HTR-8/SVneo (cell line): Measurements from ENCODE around the gene PITPNB.

Experiments used
- DNase-seq: peaks from one replicate; pipeline ENCODE4 v3.0.0; 2011; ENCODE audit warnings: low spot score, mixed read lengths; ENCODE audit not compliant: insufficient read length
- FAIRE-seq: peaks from 2 replicates; lab custom pipeline; 2011; peaks lifted over from hg19 to GRCh38; lab: Jason Lieb, UNC

Gene PITPNB

GRCh38 chr22:27919222-27919941 is at the start of gene PITPNB:
TSS of gene PITPNB (minus strand) at chr22:27919256. CDS start at chr22:27919191, 65 bp downstream.
- peak; percentile 98 for FAIRE-seq
- DNase-seq = peak; percentile 91

GRCh38 chr22:27966168-27967064 is 47.4 kb upstream of the PITPNB start:
- FAIRE-seq (no peak), DNase-seq (no peak)

GRCh38 chr22:27962268-27963044 is 43.4 kb upstream of the PITPNB start:
- DNase-seq (no peak), FAIRE-seq (no peak)

- no peak for FAIRE-seq
Measured at GRCh38 chr22:27961680-27962079, 42.6 kb upstream of the PITPNB start.

GRCh38 chr22:27961182-27961581 is 42.1 kb upstream of the PITPNB start:
- DNase-seq (no peak), FAIRE-seq (no peak)

More at GRCh38 chr22:27961680-27962079, 42.6 kb upstream of the PITPNB start:
- no peak for DNase-seq

GRCh38 chr22:27959335-27960090 is 40.5 kb upstream of the PITPNB start:
- FAIRE-seq = no peak

GRCh38 chr22:27952779-27953178 is 33.7 kb upstream of the PITPNB start:
- FAIRE-seq = no peak
- no peak for DNase-seq

More at GRCh38 chr22:27959335-27960090, 40.5 kb upstream of the PITPNB start:
- DNase-seq = no peak

GRCh38 chr22:27952091-27952490 is 33.0 kb upstream of the PITPNB start:
- DNase-seq (no peak), FAIRE-seq (no peak)

GRCh38 chr22:27949421-27949820 is 30.4 kb upstream of the PITPNB start:
- FAIRE-seq = no peak
- no peak for DNase-seq

- FAIRE-seq = no peak
- no peak for DNase-seq
Measured at GRCh38 chr22:27948569-27948968, 29.5 kb upstream of the PITPNB start.

GRCh38 chr22:27947448-27947847 is 28.4 kb upstream of the PITPNB start:
- no peak for DNase-seq
- FAIRE-seq = no peak

GRCh38 chr22:27941143-27941542 is 22.1 kb upstream of the PITPNB start:
- FAIRE-seq (no peak), DNase-seq (no peak)

- FAIRE-seq = no peak
- DNase-seq = no peak
Measured at GRCh38 chr22:27937453-27937852, 18.4 kb upstream of the PITPNB start.

- DNase-seq (no peak), FAIRE-seq (no peak)
Measured at GRCh38 chr22:27935897-27936296, 16.8 kb upstream of the PITPNB start.

- no peak for DNase-seq
- FAIRE-seq = no peak
Measured at GRCh38 chr22:27934069-27934468, 15.0 kb upstream of the PITPNB start.

GRCh38 chr22:27933186-27933983 is 14.3 kb upstream of the PITPNB start:
- FAIRE-seq = no peak

GRCh38 chr22:27930331-27931060 is 11.4 kb upstream of the PITPNB start:
- DNase-seq (no peak), FAIRE-seq (no peak)

More at GRCh38 chr22:27933186-27933983, 14.3 kb upstream of the PITPNB start:
- DNase-seq = no peak

GRCh38 chr22:27927608-27928007 is 8.6 kb upstream of the PITPNB start:
- no peak for DNase-seq
- no peak for FAIRE-seq
